Type B pancreatic cell (in vitro differentiated cells): ENCODE data around the gene COL13A1. TPM values are rescaled to one million over a fixed set of nuclear protein-coding genes. Genes with fewer than 3 reads are reported as not detected.

Experiments
- DNase-seq: peaks from one replicate; pipeline ENCODE4 v3.0.0; 2021; ENCODE audit warnings: mixed read lengths; ENCODE audit not compliant: unreplicated experiment; ENCODE audit errors: extremely low spot score
- H3K27ac Mint-ChIP-seq: 2 replicates; pipeline ENCODE4 v1.8.0; 2021; ENCODE audit warnings: mild to moderate bottlenecking, mixed read lengths
- H3K27me3 Mint-ChIP-seq: 2 replicates; pipeline ENCODE4 v1.8.0; 2021; ENCODE audit warnings: mixed read lengths
- H3K36me3 Mint-ChIP-seq: 2 replicates; pipeline ENCODE4 v1.8.0; 2021; ENCODE audit warnings: mixed read lengths
- H3K4me1 Mint-ChIP-seq: one replicate; pipeline ENCODE4 v1.8.0; 2021; ENCODE audit warnings: mixed read lengths; ENCODE audit not compliant: unreplicated experiment
- H3K4me3 Mint-ChIP-seq: 2 replicates; pipeline ENCODE4 v1.8.0; 2021; ENCODE audit warnings: mild to moderate bottlenecking, mixed read lengths
- H3K9me3 Mint-ChIP-seq: 2 replicates; pipeline ENCODE4 v1.8.0; 2021; ENCODE audit warnings: mixed read lengths
- CTCF ChIP-seq: fragments of 200-600 bp; sonication (generic); conservative IDR thresholded peaks from 2 replicates; pipeline ENCODE4 v1.5.0; 2021; ENCODE audit warnings: antibody characterized with exemption, mild to moderate bottlenecking
- total RNA-seq: library from RNA; stranded (reverse); gene quantifications from 2 replicates; pipeline ENCODE4 v1.2.1, GENCODE V29; 2021; ENCODE audit warnings: low replicate concordance

COL13A1 gene
- total RNA-seq, 1 donor from 2014 or later: 18.6 TPM

GRCh38 chr10:69897432-69897831 lies 95.7 kb downstream of the COL13A1 start:
- no peak overlapping the region for H3K4me3 Mint-ChIP-seq
- H3K36me3 Mint-ChIP-seq: no peaks in the 10 kb centered on the region
- no peak for TF ChIP-seq CTCF
- peaks cover 31% of the 10 kb centered on the region for H3K4me1 Mint-ChIP-seq
- no peak for DNase-seq
- peaks cover 3% of the 10 kb centered on the region for H3K27me3 Mint-ChIP-seq
- H3K27ac Mint-ChIP-seq: no peak overlapping the region
- no peaks in the 10 kb centered on the region for H3K9me3 Mint-ChIP-seq

GRCh38 chr10:69897999-69898398 lies 96.3 kb downstream of the COL13A1 start:
- Mint-ChIP-seq H3K4me3 (no peak overlapping the region), H3K27ac (peak overlapping the region; percentile 4), H3K27me3 (peaks cover 3% of the 10 kb centered on the region), H3K9me3 (no peaks in the 10 kb centered on the region), H3K4me1 (peaks cover 31% of the 10 kb centered on the region), H3K36me3 (no peaks in the 10 kb centered on the region)
- no peak for DNase-seq
- no peak for TF ChIP-seq CTCF

- no peaks in the 10 kb centered on the region for H3K36me3 Mint-ChIP-seq
- H3K9me3 Mint-ChIP-seq: no peaks in the 10 kb centered on the region
- peaks cover 31% of the 10 kb centered on the region for H3K4me1 Mint-ChIP-seq
- peaks cover 3% of the 10 kb centered on the region for H3K27me3 Mint-ChIP-seq
- no peak overlapping the region for H3K4me3 Mint-ChIP-seq
- H3K27ac Mint-ChIP-seq: peak overlapping the region; percentile 4
- no peak for TF ChIP-seq CTCF
- no peak for DNase-seq
Observed at GRCh38 chr10:69898524-69898923, 96.8 kb downstream of the COL13A1 start.

GRCh38 chr10:69898941-69899340 lies 97.2 kb downstream of the COL13A1 start:
- Mint-ChIP-seq H3K9me3 (no peaks in the 10 kb centered on the region), H3K27ac (no peak overlapping the region), H3K4me3 (no peak overlapping the region), H3K36me3 (no peaks in the 10 kb centered on the region), H3K27me3 (peaks cover 3% of the 10 kb centered on the region), H3K4me1 (peaks cover 31% of the 10 kb centered on the region)
- TF ChIP-seq CTCF: no peak
- DNase-seq: no peak

GRCh38 chr10:69899727-69900595 lies 98.3 kb downstream of the COL13A1 start:
- no peak for DNase-seq
- no peak for TF ChIP-seq CTCF
- Mint-ChIP-seq H3K4me1 (peaks cover 31% of the 10 kb centered on the region), H3K27me3 (peaks cover 3% of the 10 kb centered on the region), H3K36me3 (no peaks in the 10 kb centered on the region), H3K27ac (no peak overlapping the region), H3K4me3 (no peak overlapping the region), H3K9me3 (no peaks in the 10 kb centered on the region)
